Mucosa of descending colon (tissue), 3 donors: ENCODE measurements around the gene WSCD1. TPM values are rescaled to one million over a fixed set of nuclear protein-coding genes. Genes with fewer than 3 reads are reported as not detected.

ENCODE experiments used
- ATAC-seq: fragments of 200-7000 bp; cut with Tn5 transposase; one replicate; pipeline ENCODE4 v1.9.1; 2020; ENCODE audit warnings: mild to moderate bottlenecking, moderate library complexity
- DNase-seq, 3 donors: peaks; one replicate each; pipeline ENCODE4 v3.0.0-alpha.2; 2020
- H3K36me3 ChIP-seq: fragments of 200-600 bp; one replicate; pipeline ENCODE4 v1.8.0; 2021; ENCODE audit warnings: low read depth, mild to moderate bottlenecking
- H3K4me1 ChIP-seq: fragments of 200-600 bp; one replicate; pipeline ENCODE4 v1.8.0; 2021; ENCODE audit warnings: low read depth, mild to moderate bottlenecking
- H3K4me3 ChIP-seq: fragments of 200-600 bp; one replicate; pipeline ENCODE4 v1.8.0; 2021; ENCODE audit warnings: mild to moderate bottlenecking
- H3K9me3 ChIP-seq: fragments of 200-600 bp; one replicate; pipeline ENCODE4 v1.8.0; 2021; ENCODE audit warnings: mild to moderate bottlenecking
- CTCF ChIP-seq: fragments of 200-600 bp; IDR thresholded peaks from one replicate; pipeline ENCODE4 v1.8.0; 2022; ENCODE audit warnings: antibody characterized with exemption, mild to moderate bottlenecking
- intact Hi-C, 2 donors: fragments of 100-400 bp; cut with DNase I in 1 of 2; cut with micrococcal nuclease in 1 of 2; formaldehyde crosslinking; loops; one replicate each; pipeline versions ENCODE4 v1.11.0 to v1.11.1; 2022; cut with DNase I, micrococcal nuclease
- long read RNA-seq, 2 donors: library from polyadenylated mRNA; unstranded; transcript quantifications; one replicate each; pipeline ENCODE4 v2.0.0, GENCODE V29; 2019 to 2021
- total RNA-seq, 3 donors: library from RNA; stranded (reverse); fragmentation: NEBNext Ultra II Directional in 2 of 3; extraction: Animal tissue kit (Norgen Biotek cat#: 25700) in 2 of 3; gene quantifications; one replicate each; pipeline versions ENCODE4 v1.2.1 to v1.2.4, GENCODE V29; 2021 to 2023
- donor health status: DM: no; HTN: no; CAD: no; lungs with moderate emphysema.
- donor health status: DM: no; HTN: no; CAD: no.
- donor health status: DM: no; HTN: yes; CAD: no.

The WSCD1 gene
- total RNA-seq = 10 to 100 TPM; 18.7 to 45.8 (median 18.8) TPM
- long read RNA-seq, donor 1, full-length matches to known transcripts = 15 of 29 reads
- long read RNA-seq, donor 1, partial matches to known transcripts = 7 of 29 reads
- long read RNA-seq, donor 1, other reads (novel, unspliced or antisense) = 7 of 29 reads
- long read RNA-seq, donor 2, full-length matches to known transcripts = 1 of 3 reads
- long read RNA-seq, donor 2, partial matches to known transcripts = 2 of 3 reads
- long read RNA-seq, donor 2, other reads (novel, unspliced or antisense) = 0 of 3 reads

GRCh38 chr17:6069539-6070429, at the start of gene WSCD1:
Gene WSCD1 (plus strand): TSS chr17:6070379. CDS start chr17:6080659, 10,280 bp downstream.
- no peak for TF ChIP-seq CTCF
- peak within 1 kb of the TSS; percentile 32 for H3K4me3 ChIP-seq
- intact Hi-C loops = no loop called here
- H3K9me3 ChIP-seq = no peaks in the 10 kb centered on the region
- DNase-seq (peak in 2 of 3 donors; percentile 47 to 66), ATAC-seq (peak; percentile 72)
- H3K4me1 ChIP-seq = peaks cover 4% of the 10 kb centered on the region
- no peaks in the 10 kb centered on the region for H3K36me3 ChIP-seq

GRCh38 chr17:6021011-6021400, 49.2 kb upstream of the WSCD1 start:
- DNase-seq = no peak
- no peak overlapping the region for H3K4me3 ChIP-seq
- intact Hi-C loops = no loop called here
- no peaks in the 10 kb centered on the region for H3K36me3 ChIP-seq
- no peak for TF ChIP-seq CTCF
- ATAC-seq = no peak
- H3K9me3 ChIP-seq = no peaks in the 10 kb centered on the region
- no peaks in the 10 kb centered on the region for H3K4me1 ChIP-seq

GRCh38 chr17:6021627-6022026, 48.6 kb upstream of the WSCD1 start:
- no peak for TF ChIP-seq CTCF

GRCh38 chr17:6023036-6023831, 46.9 kb upstream of the WSCD1 start:
- no peak for DNase-seq
- no peak for ATAC-seq
- no peak for TF ChIP-seq CTCF
- no peaks in the 10 kb centered on the region for H3K36me3 ChIP-seq
- intact Hi-C loops = no loop called here
- no peaks in the 10 kb centered on the region for H3K9me3 ChIP-seq
- no peaks in the 10 kb centered on the region for H3K4me1 ChIP-seq
- no peak overlapping the region for H3K4me3 ChIP-seq

More at GRCh38 chr17:6021627-6022026, 48.6 kb upstream of the WSCD1 start:
- no peaks in the 10 kb centered on the region for H3K36me3 ChIP-seq
- DNase-seq (no peak), ATAC-seq (no peak)
- intact Hi-C loops = no loop called here
- no peaks in the 10 kb centered on the region for H3K9me3 ChIP-seq
- H3K4me3 ChIP-seq = no peak overlapping the region
- no peaks in the 10 kb centered on the region for H3K4me1 ChIP-seq

GRCh38 chr17:6024576-6024975, 45.6 kb upstream of the WSCD1 start:
- intact Hi-C loops = no loop called here
- no peak for TF ChIP-seq CTCF
- no peak for ATAC-seq
- Histone ChIP-seq H3K9me3 (no peaks in the 10 kb centered on the region), H3K4me3 (no peak overlapping the region), H3K36me3 (no peaks in the 10 kb centered on the region), H3K4me1 (no peaks in the 10 kb centered on the region)
- no peak for DNase-seq
